Measurements from ENCODE around the gene OR2AG1.
"Not testable (repeated sequence)": the region's sequence is repeated elsewhere in the genome, so short reads cannot be mapped to it uniquely, and the experiment has no call there.

OR2AG1 gene

GRCh38 chr11:6790546-6790945, 7.7 kb downstream of the OR2AG1 start:
- no peak for DNase-seq (ENCODE audit: low read depth in 2 of 2)

GRCh38 chr11:6794639-6795038, 11.8 kb downstream of the OR2AG1 start:
- DNase-seq (ENCODE audit: low read depth in 2 of 2), result no peak

GRCh38 chr11:6799402-6799801, 16.6 kb downstream of the OR2AG1 start, which contains the start of gene OR6A2:
OR6A2 (minus strand) TSS chr11:6799689; CDS start chr11:6795708, 3,981 bp downstream.
- DNase-seq (ENCODE audit: low read depth in 2 of 2), result no peak

GRCh38 chr11:6801075-6801474, 18.3 kb downstream of the OR2AG1 start:
- DNase-seq (ENCODE audit: low read depth in 2 of 2), result not testable (repeated sequence)

GRCh38 chr11:6812390-6813005, 29.7 kb downstream of the OR2AG1 start:
- no peak for DNase-seq (ENCODE audit: low read depth in 2 of 2)

- DNase-seq (ENCODE audit: low read depth in 2 of 2), result no peak
Measured at GRCh38 chr11:6813656-6814055, 30.8 kb downstream of the OR2AG1 start.

GRCh38 chr11:6817694-6818093, 34.9 kb downstream of the OR2AG1 start:
- DNase-seq (ENCODE audit: low read depth in 2 of 2), result no peak

- DNase-seq (ENCODE audit: low read depth in 2 of 2), result no peak
Measured at GRCh38 chr11:6818967-6819366, 36.1 kb downstream of the OR2AG1 start.

GRCh38 chr11:6824136-6824823, 41.5 kb downstream of the OR2AG1 start:
- DNase-seq (ENCODE audit: low read depth in 2 of 2), result no peak

- DNase-seq (ENCODE audit: low read depth in 2 of 2), result no peak
Measured at GRCh38 chr11:6825231-6825744, 42.5 kb downstream of the OR2AG1 start.

- DNase-seq (ENCODE audit: low read depth in 2 of 2), result no peak
Measured at GRCh38 chr11:6828103-6828502, 45.3 kb downstream of the OR2AG1 start.

GRCh38 chr11:6833356-6833755, 50.5 kb downstream of the OR2AG1 start:
- DNase-seq (ENCODE audit: low read depth in 2 of 2), result no peak

- DNase-seq (ENCODE audit: low read depth in 2 of 2), result no peak
Measured at GRCh38 chr11:6834021-6834420, 51.2 kb downstream of the OR2AG1 start.
